Kidney glomerular epithelial cell (primary cell): ENCODE measurements around the gene HES7.

Experiments
- DNase-seq: peaks from one replicate; lab custom pipeline; 2025; lab: John Stamatoyannopoulos, UW

HES7 gene

GRCh38 chr17:8073627-8074484, 50.0 kb downstream of the HES7 start:
- DNase-seq: peak; percentile 48

GRCh38 chr17:8072729-8073461, 51.0 kb downstream of the HES7 start:
- DNase-seq: no peak

- no peak for DNase-seq
Observed at GRCh38 chr17:8072341-8072728, 51.6 kb downstream of the HES7 start.

DNA sequence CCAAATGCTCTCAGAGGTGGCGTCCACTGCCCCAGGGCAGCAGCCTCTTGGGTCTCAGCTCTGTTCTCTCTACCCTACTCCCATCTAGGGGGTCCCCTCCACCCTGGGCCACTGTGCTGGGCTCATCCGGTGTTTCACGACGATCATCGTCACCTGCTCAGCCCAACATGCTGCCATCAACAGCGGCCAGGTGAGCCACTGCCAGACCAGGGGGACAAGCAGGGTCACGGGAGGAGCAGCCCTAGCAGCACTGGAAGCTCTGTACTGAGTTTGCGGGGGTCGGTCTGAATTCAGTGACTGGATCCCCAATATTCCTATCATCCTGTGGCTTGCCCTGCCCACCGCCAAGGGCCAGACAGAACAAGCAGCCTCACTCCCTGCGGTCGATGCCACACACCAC, 52.4 kb downstream of the HES7 start:
- no peak for DNase-seq
